CD14-positive monocyte (primary cell): ENCODE data around the gene RALGAPB. TPM values are rescaled to one million over a fixed set of nuclear protein-coding genes. Genes with fewer than 3 reads are reported as not detected.

Experiments
- DNase-seq, 3 donors: peaks; one replicate each; pipeline ENCODE4 v3.0.0-alpha.2; 2011 to 2022
- H2AFZ ChIP-seq: 2 replicates; pipeline ENCODE4 v1.6.0; 2012; ENCODE audit warnings: mild to moderate bottlenecking, low read depth, low read length, inconsistent platforms; ENCODE audit not compliant: insufficient read depth, poor library complexity, severe bottlenecking
- H3K27ac ChIP-seq, 2 donors: 1 replicate in 1 of 2; 2 replicates in 1 of 2; pipeline ENCODE4 v1.5.1; 2012 to 2013; ENCODE audit warnings: low read length in 2 of 2, control low read depth in 1 of 2, inconsistent platforms in 1 of 2, low read depth in 1 of 2, mild to moderate bottlenecking in 1 of 2
- H3K27me3 ChIP-seq, 2 donors: one replicate each; pipeline versions ENCODE4 v1.6.0 to v1.6.1; 2011 to 2013; ENCODE audit warnings: low read length in 2 of 2; ENCODE audit not compliant: control insufficient read depth in 2 of 2, insufficient read depth in 2 of 2
- H3K36me3 ChIP-seq, 2 donors: replicated peaks in 1 of 2; 1 replicate in 1 of 2; 2 replicates in 1 of 2; pipeline versions ENCODE4 v1.5.1 to v1.6.1; 2012 to 2013; ENCODE audit warnings: low read length in 2 of 2, control low read depth in 1 of 2, inconsistent platforms in 1 of 2, mild to moderate bottlenecking in 1 of 2; ENCODE audit not compliant: insufficient read depth in 2 of 2, control insufficient read depth in 1 of 2
- H3K4me1 ChIP-seq, 2 donors: 1 replicate in 1 of 2; 2 replicates in 1 of 2; pipeline versions ENCODE4 v1.5.1 to v1.6.1; 2012 to 2013; ENCODE audit warnings: low read length in 2 of 2, control low read depth in 1 of 2, inconsistent platforms in 1 of 2, mild to moderate bottlenecking in 1 of 2, moderate library complexity in 1 of 2; ENCODE audit not compliant: insufficient read depth in 2 of 2, control insufficient read depth in 1 of 2
- H3K4me2 ChIP-seq: replicated peaks from 2 replicates; pipeline ENCODE3; 2012; ENCODE audit warnings: low read length, moderate library complexity, mild to moderate bottlenecking; ENCODE audit not compliant: poor library complexity, severe bottlenecking; ENCODE audit errors: extremely low read depth
- H3K4me3 ChIP-seq, 3 experiments: fragments of 200-600 bp in 1 of 3; sonication (generic) in 1 of 3; replicated peaks in 1 of 3; 1 replicate in 2 of 3; 2 replicates in 1 of 3; pipeline ENCODE4 v1.5.1; 2011 to 2013; ENCODE audit warnings: low read length in 3 of 3, mild to moderate bottlenecking in 3 of 3, control low read depth in 2 of 3, low read depth in 2 of 3, inconsistent platforms in 1 of 3, moderate library complexity in 1 of 3
- H3K79me2 ChIP-seq: 2 replicates; pipeline ENCODE4 v1.6.0; 2012; ENCODE audit warnings: mild to moderate bottlenecking, control low read depth, inconsistent platforms, low read length, moderate library complexity; ENCODE audit not compliant: insufficient read depth
- H3K9ac ChIP-seq: 2 replicates; pipeline ENCODE4 v1.6.0; 2017; ENCODE audit warnings: low read length, mild to moderate bottlenecking; ENCODE audit not compliant: insufficient read depth, poor library complexity, severe bottlenecking
- H3K9me3 ChIP-seq, 2 donors: replicated peaks in 1 of 2; 1 replicate in 1 of 2; 2 replicates in 1 of 2; pipeline versions ENCODE4 v1.5.1 to v1.6.1; 2012 to 2013; ENCODE audit warnings: low read length in 2 of 2, control low read depth in 1 of 2; ENCODE audit not compliant: control insufficient read depth in 1 of 2, insufficient read depth in 1 of 2
- H4K20me1 ChIP-seq: 2 replicates; pipeline ENCODE4 v1.6.0; 2012; ENCODE audit warnings: mild to moderate bottlenecking, low read length, control low read depth, moderate library complexity; ENCODE audit not compliant: insufficient read depth
- H3K27ac Mint-ChIP-seq, 7 donors: one replicate each; pipeline ENCODE4 v1.8.0; 2020; ENCODE audit warnings: mild to moderate bottlenecking in 7 of 7, mixed read lengths in 7 of 7, moderate library complexity in 6 of 7, inconsistent platforms in 2 of 7
- H3K27me3 Mint-ChIP-seq, 3 donors: one replicate each; pipeline ENCODE4 v1.8.0; 2021 to 2022; ENCODE audit warnings: low read depth in 3 of 3, mild to moderate bottlenecking in 3 of 3, mixed read lengths in 3 of 3, moderate library complexity in 3 of 3, inconsistent platforms in 1 of 3
- H3K36me3 Mint-ChIP-seq, 2 donors: one replicate each; pipeline ENCODE4 v1.8.0; 2020; ENCODE audit warnings: mixed read lengths in 2 of 2, inconsistent platforms in 1 of 2, mild to moderate bottlenecking in 1 of 2
- H3K4me1 Mint-ChIP-seq: one replicate; pipeline ENCODE4 v1.8.0; 2020; ENCODE audit warnings: mild to moderate bottlenecking, mixed read lengths
- H3K4me3 Mint-ChIP-seq, 2 donors: one replicate each; pipeline ENCODE4 v1.8.0; 2020; ENCODE audit warnings: mild to moderate bottlenecking in 2 of 2, mixed read lengths in 2 of 2, moderate library complexity in 1 of 2
- H3K9me3 Mint-ChIP-seq, 7 donors: one replicate each; pipeline ENCODE4 v1.8.0; 2020 to 2022; ENCODE audit warnings: mixed read lengths in 7 of 7, mild to moderate bottlenecking in 6 of 7, moderate library complexity in 6 of 7, inconsistent platforms in 2 of 7
- CTCF ChIP-seq: fragments of 200-600 bp; IDR thresholded peaks from one replicate; pipeline ENCODE4 v1.8.0; 2022; ENCODE audit warnings: antibody characterized with exemption, mild to moderate bottlenecking
- WGBS: methylation state at CpG from one replicate; pipeline ENCODE4 v1.1.5; 2013; ENCODE audit warnings: missing lambda C conversion rate; ENCODE audit not compliant: insufficient coverage; 5-methylcytosine and 5-hydroxymethylcytosine counted together
- intact Hi-C, 2 donors: fragments of 100-400 bp; cut with micrococcal nuclease; formaldehyde crosslinking; loops; one replicate each; pipeline versions ENCODE4 v1.15.0 to v1.15.1; 2023
- polyA plus RNA-seq, 3 donors: library from polyadenylated mRNA; depleted of rRNA in 1 of 3; unstranded in 2 of 3; stranded (reverse) in 1 of 3; fragments of 300-500 nt in 2 of 3; fragments of >200 nt in 1 of 3; fragmentation: Illumina TruSeq in 2 of 3; gene quantifications; 1 replicate in 2 of 3; 2 replicates in 1 of 3; pipeline ENCODE4 v1.2.3, GENCODE V29; 2012 to 2021

RALGAPB gene
- polyA plus RNA-seq, 3 donors, result 4.7 to 15.5 (median 6.1) TPM

- peaks cover 70 to 78% of the 10 kb centered on the region in 2 donors for H3K36me3 Mint-ChIP-seq
- no peak overlapping the region for H3K27ac Mint-ChIP-seq
These were observed 43.0 kb downstream of the RALGAPB start for GRCh38 chr20:38515631-38516030.

GRCh38 chr20:38519426-38519825 lies 46.8 kb downstream of the RALGAPB start:
- Histone ChIP-seq H3K4me2 (no peak overlapping the region), H3K36me3 (peaks cover 89 to 98% of the 10 kb centered on the region in 2 donors), H3K4me3 (no peak overlapping the region), H3K27me3 (no peaks in the 10 kb centered on the region), H3K27ac (no peak overlapping the region), H3K4me1 (no peaks in the 10 kb centered on the region), H3K79me2 (no peaks in the 10 kb centered on the region), H4K20me1 (peaks cover 9% of the 10 kb centered on the region), H2AFZ (no peak overlapping the region), H3K9me3 (no peaks in the 10 kb centered on the region), H3K9ac (no peak overlapping the region)
- no peak for TF ChIP-seq CTCF
- H3K4me3 Mint-ChIP-seq, result no peak overlapping the region
- H3K4me1 Mint-ChIP-seq, result peaks cover 1% of the 10 kb centered on the region
- peaks cover 81 to 86% of the 10 kb centered on the region in 2 donors for H3K36me3 Mint-ChIP-seq
- WGBS, result no CpG with 5 or more reads among the region's 1 CpG
- intact Hi-C loops, result no loop called here
- H3K27me3 Mint-ChIP-seq, result peaks cover 0 to 1% (median 0%) of the 10 kb centered on the region in 3 donors
- no peak for DNase-seq
- peaks cover 0 to 2% (median 0%) of the 10 kb centered on the region in 7 donors for H3K9me3 Mint-ChIP-seq
- no peak overlapping the region for H3K27ac Mint-ChIP-seq

More at GRCh38 chr20:38515631-38516030, 43.0 kb downstream of the RALGAPB start:
- intact Hi-C loops, result no loop called here
- WGBS, result 100% methylated on average over 1 of the region's 2 CpGs
- no peak overlapping the region for H3K4me3 ChIP-seq
- H3K27me3 ChIP-seq, result no peaks in the 10 kb centered on the region
- Mint-ChIP-seq H3K27me3 (peaks cover 0 to 1% (median 0%) of the 10 kb centered on the region in 3 donors), H3K9me3 (peaks cover 0 to 2% (median 0%) of the 10 kb centered on the region in 7 donors), H3K4me1 (no peaks in the 10 kb centered on the region), H3K4me3 (no peak overlapping the region)
- no peaks in the 10 kb centered on the region for H3K9me3 ChIP-seq
- H3K27ac ChIP-seq, result no peak overlapping the region
- H3K79me2 ChIP-seq, result no peaks in the 10 kb centered on the region
- no peak for TF ChIP-seq CTCF
- no peak overlapping the region for H3K4me2 ChIP-seq
- no peak overlapping the region for H2AFZ ChIP-seq
- H3K4me1 ChIP-seq, result no peaks in the 10 kb centered on the region
- H3K9ac ChIP-seq, result no peak overlapping the region
- no peak for DNase-seq
- H4K20me1 ChIP-seq, result peaks cover 14% of the 10 kb centered on the region
- H3K36me3 ChIP-seq, result peaks cover 72 to 82% of the 10 kb centered on the region in 2 donors
